GM21381 (cell line): ENCODE results near the gene FGFR2.

ENCODE experiments used
- ATAC-seq: cut with Tn5 transposase; IDR thresholded peaks from one replicate; pipeline ENCODE4 v1.9.1; 2021; ENCODE audit warnings: mild to moderate bottlenecking, moderate library complexity; ENCODE audit not compliant: unreplicated experiment

The FGFR2 gene

GRCh38 chr10:121591186-121591585, 7.1 kb downstream of the FGFR2 start:
- ATAC-seq, result no peak

DNA sequence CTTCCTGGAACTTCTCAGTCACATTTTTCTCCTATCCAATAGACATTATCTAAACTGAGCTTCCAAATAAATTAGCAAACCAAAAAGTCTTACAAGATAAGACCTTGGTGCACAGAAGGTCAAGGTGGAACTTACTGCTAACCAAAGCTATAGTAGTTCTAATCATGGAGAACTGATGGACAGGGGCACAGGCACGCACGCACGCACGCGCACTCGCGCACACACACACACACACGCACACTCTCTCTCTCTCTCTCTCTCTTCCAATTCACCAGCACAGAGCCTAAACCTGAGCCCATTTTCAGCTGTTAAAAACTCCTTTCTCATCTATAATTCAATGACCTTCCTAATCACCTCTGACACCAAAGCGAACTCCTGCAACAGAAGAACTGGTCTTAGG, 7.5 kb downstream of the FGFR2 start:
- ATAC-seq, result no peak

DNA sequence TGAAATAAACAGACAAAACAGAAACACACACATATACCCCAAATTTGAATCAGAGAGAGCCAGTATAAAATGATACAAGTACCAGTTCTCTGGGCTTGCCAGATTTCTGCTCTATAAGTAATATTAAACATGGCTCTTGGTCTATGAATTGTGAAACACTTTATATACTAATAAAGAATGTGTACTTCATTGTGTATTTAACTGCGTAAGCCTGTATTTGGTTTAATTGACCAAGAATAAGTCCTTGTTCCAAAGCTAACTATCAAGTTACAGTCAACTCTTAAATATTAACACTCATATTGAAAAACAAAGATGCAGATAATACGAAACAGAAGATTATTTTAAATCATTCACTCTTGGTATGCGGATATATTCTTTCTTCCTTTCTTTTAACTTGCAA, 8.7 kb downstream of the FGFR2 start:
- ATAC-seq, result no peak

- ATAC-seq, result no peak
Measured at GRCh38 chr10:121583857-121584256, 14.4 kb downstream of the FGFR2 start.

GRCh38 chr10:121583258-121583657, 15.0 kb downstream of the FGFR2 start:
- ATAC-seq, result no peak

GRCh38 chr10:121580276-121581116, 17.7 kb downstream of the FGFR2 start:
- no peak for ATAC-seq

GRCh38 chr10:121579656-121580055, 18.6 kb downstream of the FGFR2 start:
- no peak for ATAC-seq

GRCh38 chr10:121578965-121579364, 19.3 kb downstream of the FGFR2 start:
- ATAC-seq, result no peak

- no peak for ATAC-seq
Measured at GRCh38 chr10:121578298-121578697, 19.9 kb downstream of the FGFR2 start.

DNA sequence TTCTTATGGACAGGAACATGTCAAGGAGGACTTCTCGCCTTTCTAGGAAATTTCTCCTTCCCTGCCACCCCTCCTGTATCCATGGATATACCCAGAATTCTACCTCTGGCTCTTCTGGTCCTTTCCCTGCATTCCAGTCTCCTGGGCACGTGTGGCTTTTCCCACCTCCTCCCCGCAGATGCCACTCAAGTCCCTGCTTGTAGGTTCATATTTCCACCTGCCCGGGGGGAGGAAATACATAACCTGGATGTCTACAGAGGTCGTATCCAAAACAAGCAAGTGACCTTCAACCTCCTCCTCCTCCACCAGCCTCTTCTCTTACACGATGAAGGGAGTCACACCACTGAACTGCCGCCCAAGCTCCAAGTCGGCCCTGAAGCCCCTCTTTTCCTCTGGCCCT, 20.7 kb downstream of the FGFR2 start:
- no peak for ATAC-seq

DNA sequence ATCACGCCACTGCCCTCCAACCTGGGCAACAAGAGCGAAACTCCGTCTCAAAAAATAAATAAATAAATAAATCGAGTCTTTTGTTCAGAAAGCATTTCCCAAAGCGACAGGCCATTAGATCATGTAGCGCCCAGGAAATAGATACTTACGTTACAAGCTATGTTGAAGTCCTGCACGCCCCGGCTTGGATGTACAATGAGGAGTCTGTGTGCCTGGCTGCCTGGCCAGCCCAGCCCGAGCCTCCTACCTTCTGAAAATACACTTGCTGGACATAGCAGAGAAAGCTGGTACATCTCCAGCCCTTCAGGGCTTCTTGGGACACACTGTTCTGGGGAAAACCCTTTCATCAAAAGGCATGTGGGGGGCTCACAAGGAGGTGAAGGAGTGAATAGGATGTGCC, 22.1 kb downstream of the FGFR2 start:
- no peak for ATAC-seq

DNA sequence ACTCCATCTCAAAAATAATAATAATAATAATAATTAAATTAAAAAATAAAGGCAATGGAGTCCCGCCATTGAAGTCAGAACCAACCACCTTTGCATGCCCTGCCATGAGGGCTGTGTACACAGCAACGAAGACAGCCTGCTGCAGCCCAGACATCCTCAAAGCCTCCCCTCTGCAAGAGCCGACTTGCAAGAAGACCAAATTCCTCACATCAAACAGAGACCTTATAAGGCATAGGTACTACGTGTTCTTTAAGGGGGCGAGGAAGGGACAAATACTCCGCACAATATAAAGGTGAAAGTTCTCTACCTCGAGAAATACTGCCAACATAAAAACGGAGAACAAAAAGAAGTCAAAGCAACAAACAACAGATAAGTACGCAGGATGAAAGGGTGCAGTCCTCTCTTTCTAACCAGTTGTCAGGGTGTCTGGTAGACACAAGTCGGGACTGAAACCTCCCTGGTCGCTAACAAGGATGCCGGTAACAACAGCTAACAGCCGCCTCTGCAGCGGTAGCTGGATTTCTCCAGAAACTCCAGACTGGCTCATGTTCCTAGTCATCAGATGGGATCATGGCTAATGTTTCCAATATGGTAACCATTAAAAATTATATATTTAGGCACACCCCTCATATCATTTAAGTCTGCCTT, 23.6 kb downstream of the FGFR2 start:
- no peak for ATAC-seq

GRCh38 chr10:121573538-121573941, 24.7 kb downstream of the FGFR2 start:
- ATAC-seq, result no peak

DNA sequence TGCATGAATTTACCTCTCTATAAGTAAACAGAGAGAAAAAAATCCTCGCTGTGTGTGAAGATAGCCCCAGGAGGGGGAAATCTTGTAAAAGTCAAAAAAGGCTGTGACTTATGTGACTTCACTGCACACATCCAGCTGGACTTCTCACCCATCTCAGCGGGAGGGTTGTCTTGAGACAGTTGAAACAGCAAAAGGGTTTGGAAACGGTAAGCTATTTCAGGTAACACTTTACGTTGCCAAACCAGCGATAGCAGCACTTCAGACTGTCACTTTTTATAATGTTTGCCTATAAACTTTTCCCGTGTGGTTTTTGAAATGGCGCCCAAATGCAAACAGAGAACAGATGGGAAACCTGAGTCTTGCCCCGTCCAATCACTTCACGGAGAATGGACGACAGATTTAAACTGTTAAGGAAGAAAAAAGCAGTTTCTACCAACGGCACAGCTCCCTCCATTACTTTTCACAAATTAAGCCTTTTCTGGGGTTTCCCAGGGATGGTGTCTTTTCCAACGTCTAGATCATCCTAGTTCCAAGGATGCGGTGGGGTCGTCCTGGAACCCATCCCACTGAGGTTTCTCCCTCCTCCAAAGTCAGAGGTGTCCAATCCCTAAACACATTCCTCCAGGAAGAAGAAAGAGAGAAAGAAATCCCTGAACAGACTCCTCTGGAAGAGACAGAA, 25.2 kb downstream of the FGFR2 start:
- ATAC-seq, result no peak

- no peak for ATAC-seq
Measured at GRCh38 chr10:121570315-121570714, 27.9 kb downstream of the FGFR2 start.

DNA sequence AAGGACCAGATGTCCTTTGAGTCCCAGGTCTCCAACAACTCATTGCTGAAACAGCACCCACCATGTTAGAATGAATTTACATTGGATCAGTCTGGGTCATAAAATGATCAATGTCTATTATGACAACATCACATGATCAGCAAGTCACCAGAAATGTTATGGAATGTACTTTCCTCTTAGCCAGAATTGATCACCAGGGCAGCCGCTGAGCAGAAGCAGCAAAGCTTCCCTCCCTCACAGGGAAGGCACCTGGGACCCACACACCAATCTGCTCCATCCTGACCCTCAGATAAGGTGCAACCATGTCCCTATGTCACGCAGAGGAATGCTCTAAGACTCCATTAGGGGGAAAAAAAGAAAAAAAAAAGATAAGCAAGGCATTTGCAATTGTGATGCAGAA, 30.0 kb downstream of the FGFR2 start:
- ATAC-seq, result no peak

- ATAC-seq, result no peak
Measured at GRCh38 chr10:121567569-121567968, 30.7 kb downstream of the FGFR2 start.

DNA sequence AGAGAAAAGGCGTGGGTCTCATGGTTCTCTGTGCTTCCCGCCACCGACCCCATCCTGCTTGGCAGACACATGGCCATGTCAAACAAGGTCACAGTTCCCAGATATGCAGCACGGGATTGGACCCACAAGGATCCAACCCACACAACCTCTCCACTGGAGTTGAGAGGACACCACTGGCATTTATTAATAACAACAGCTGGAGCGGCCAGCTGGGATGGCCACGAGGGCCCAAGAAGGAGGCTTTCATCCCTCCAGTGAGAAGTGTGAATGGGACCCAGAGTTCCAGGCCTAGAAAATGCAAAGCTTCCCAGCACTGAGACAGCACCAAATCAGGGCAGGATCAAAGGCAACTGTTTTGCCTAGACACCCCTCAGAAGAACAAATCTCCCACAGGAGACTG, 31.5 kb downstream of the FGFR2 start:
- ATAC-seq, result no peak

- ATAC-seq, result no peak
Measured at GRCh38 chr10:121559326-121560026, 38.8 kb downstream of the FGFR2 start.

DNA sequence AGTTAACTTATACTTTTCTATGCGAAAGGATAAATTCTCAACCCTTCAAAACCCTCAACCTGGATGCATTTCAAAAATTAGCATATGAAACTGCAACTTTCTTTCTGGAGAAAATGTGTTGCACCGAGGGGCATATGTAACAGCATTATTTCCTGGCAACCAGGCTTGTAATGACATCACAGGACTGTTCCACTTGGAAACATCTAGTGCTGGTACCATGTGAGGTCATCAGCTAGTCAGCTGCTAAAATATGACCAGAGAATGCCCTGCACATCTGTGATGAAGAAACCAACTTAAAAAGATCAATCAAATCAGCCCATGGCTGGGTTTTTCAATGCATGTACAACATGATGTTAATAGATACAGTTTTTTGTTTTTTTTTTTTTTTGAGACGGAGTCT, 40.0 kb downstream of the FGFR2 start:
- no peak for ATAC-seq

DNA sequence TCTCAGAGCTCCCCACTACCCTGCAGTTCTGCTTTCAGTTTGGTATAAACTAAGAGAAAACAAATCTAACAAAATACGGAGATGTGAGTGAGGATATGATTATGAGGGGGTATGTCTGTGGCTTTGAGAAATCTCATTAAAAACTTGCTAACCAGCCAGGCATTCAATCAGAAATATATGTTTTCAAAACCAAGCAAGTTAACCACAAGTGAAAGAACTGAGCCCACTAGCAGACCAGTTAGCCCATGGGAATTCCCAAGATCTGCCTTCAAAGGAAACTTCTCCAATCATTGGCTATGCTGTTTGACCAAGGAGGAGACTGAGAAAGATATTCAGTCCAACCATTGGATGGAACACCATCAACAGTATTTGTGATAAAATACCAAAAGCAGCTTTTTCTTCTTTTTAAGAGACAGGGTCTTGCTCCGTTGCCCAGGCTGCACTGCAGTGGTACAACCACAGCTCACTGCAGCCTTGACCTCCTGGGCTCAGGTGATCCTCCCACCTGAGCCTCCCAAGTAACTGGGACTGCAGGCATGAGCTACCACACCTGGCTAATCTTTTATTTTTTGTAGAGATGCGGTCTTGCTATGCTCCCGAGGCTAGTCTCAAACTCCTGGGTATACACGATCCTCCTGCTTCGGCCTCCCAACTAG, 41.2 kb downstream of the FGFR2 start:
- no peak for ATAC-seq
